Measurements from ENCODE around the gene SPATA32. TPM values are rescaled to one million over a fixed set of nuclear protein-coding genes. Genes with fewer than 3 reads are reported as not detected.

Gene SPATA32
- total RNA-seq, 5 donors from 2014 or later (not counting 1 experiment from before 2014, with no cell fraction given): 0.37 to 0.55 (median 0.42) TPM; not detected in 1

- Histone ChIP-seq H3K4me3 (ENCODE audit: control insufficient read depth in 1 of 2, extremely low read depth in 1 of 2, low read length in 1 of 2) (peak overlapping the region; percentile 63 to 96), H3K4me1 (ENCODE audit: control insufficient read depth in 1 of 2, extremely low read depth in 1 of 2, insufficient read depth in 2 of 2, low read length in 2 of 2) (peaks cover 55 to 97% of the 10 kb centered on the region in 2 experiments), H3K27ac (ENCODE audit: low read length) (peak overlapping the region; percentile 100), H3K36me3 (ENCODE audit: control insufficient read depth in 2 of 2, extremely low read depth in 1 of 2, insufficient read depth in 1 of 2, low read length in 1 of 2) (peaks cover 0 to 28% of the 10 kb centered on the region in 2 donors), H3K9me3 (no peaks in the 10 kb centered on the region), H3K27me3 (replicated peaks in 1 of 2; ENCODE audit: control insufficient read depth in 2 of 2, extremely low read depth in 1 of 2, insufficient read depth in 2 of 2, low read length in 1 of 2) (no peaks in the 10 kb centered on the region)
- Mint-ChIP-seq H3K4me3 (peak overlapping the region; percentile 95 to 100 (median 99)), H3K4me1 (peaks cover 83 to 88% (median 86%) of the 10 kb centered on the region in 3 donors), H3K27ac (peak overlapping the region; percentile 99), H3K36me3 (peaks cover 5% of the 10 kb centered on the region), H3K9me3 (no peaks in the 10 kb centered on the region), H3K27me3 (no peaks in the 10 kb centered on the region)
- ChIA-PET CTCF (interaction anchor here in 1 of 2 donors (0.9 to 10.1 kb wide), 5 partner anchors 9 to 93 kb away, joined by 4 to 117 read pairs (median 5); partner anchors contain the start of gene ACBD4), POLR2A (interaction anchor here in 1 of 2 donors (0.6 to 0.7 kb wide), 2 partner anchors 20 to 110 kb away, joined by 3 to 4 read pairs; no protein-coding TSS in a partner anchor)
- peak in 4 of 35 experiments; percentile 29 to 57 (median 34) for DNase-seq
- 4% methylated on average over 16 of the region's 17 CpGs for WGBS (ENCODE audit: insufficient coverage)
- no peak for ATAC-seq (replicated peaks in 1 of 4)
Measured at GRCh38 chr17:45227926-45228762, 33.8 kb downstream of the SPATA32 start.

GRCh38 chr17:45227101-45227925 is 34.6 kb downstream of the SPATA32 start:
- peak overlapping the region; percentile 99 for H3K27ac Mint-ChIP-seq
- no peaks in the 10 kb centered on the region for H3K36me3 Mint-ChIP-seq
- Histone ChIP-seq H3K4me3 (ENCODE audit: control insufficient read depth in 1 of 2, extremely low read depth in 1 of 2, low read length in 1 of 2) (peak overlapping the region; percentile 63 to 96), H3K27ac (ENCODE audit: low read length) (peak overlapping the region; percentile 100), H3K9me3 (no peaks in the 10 kb centered on the region), H3K27me3 (replicated peaks in 1 of 2; ENCODE audit: control insufficient read depth in 2 of 2, extremely low read depth in 1 of 2, insufficient read depth in 2 of 2, low read length in 1 of 2) (no peaks in the 10 kb centered on the region), H3K4me1 (ENCODE audit: control insufficient read depth in 1 of 2, extremely low read depth in 1 of 2, insufficient read depth in 2 of 2, low read length in 2 of 2) (peaks cover 52 to 96% of the 10 kb centered on the region in 2 experiments), H3K36me3 (ENCODE audit: control insufficient read depth in 2 of 2, extremely low read depth in 1 of 2, insufficient read depth in 1 of 2, low read length in 1 of 2) (peaks cover 0 to 20% of the 10 kb centered on the region in 2 donors)
- peak in 3 of 35 experiments; percentile 28 to 55 (median 34) for DNase-seq
- ATAC-seq (replicated peaks in 1 of 4): no peak
- ChIA-PET CTCF (interaction anchor here in 1 of 2 donors (0.6 to 2.5 kb wide), 5 partner anchors 8 to 820 kb away, joined by 3 to 10 read pairs (median 4); partner anchors contain the start of gene ACBD4), POLR2A (interaction anchor here (0.7 to 1.0 kb wide), 3 partner anchors 13 to 88 kb away, joined by 3 read pairs; no protein-coding TSS in a partner anchor)
- WGBS (ENCODE audit: insufficient coverage): 5% methylated on average over 4 of the region's 8 CpGs
- no peaks in the 10 kb centered on the region for H3K27me3 Mint-ChIP-seq
- H3K9me3 Mint-ChIP-seq: no peaks in the 10 kb centered on the region
- H3K4me3 Mint-ChIP-seq: peak overlapping the region; percentile 95 to 100 (median 99)
- peaks cover 75 to 87% (median 82%) of the 10 kb centered on the region in 3 donors for H3K4me1 Mint-ChIP-seq

GRCh38 chr17:45226576-45226975 is 35.3 kb downstream of the SPATA32 start:
- no peaks in the 10 kb centered on the region for H3K9me3 Mint-ChIP-seq
- POLR2A ChIA-PET: interaction anchor here (0.6 to 1.6 kb wide), 5 partner anchors 9 to 89 kb away, joined by 3 to 6 read pairs (median 4); partner anchors contain the start of gene HEXIM1 (in 1 of the 2)
- Histone ChIP-seq H3K4me1 (ENCODE audit: control insufficient read depth in 1 of 2, extremely low read depth in 1 of 2, insufficient read depth in 2 of 2, low read length in 2 of 2) (peaks cover 49 to 89% of the 10 kb centered on the region in 2 experiments), H3K4me3 (ENCODE audit: control insufficient read depth in 1 of 2, extremely low read depth in 1 of 2, low read length in 1 of 2) (peak overlapping the region; percentile 60 to 96), H3K9me3 (no peaks in the 10 kb centered on the region), H3K36me3 (ENCODE audit: control insufficient read depth in 2 of 2, extremely low read depth in 1 of 2, insufficient read depth in 1 of 2, low read length in 1 of 2) (peaks cover 0 to 13% of the 10 kb centered on the region in 2 donors), H3K27me3 (replicated peaks in 1 of 2; ENCODE audit: control insufficient read depth in 2 of 2, extremely low read depth in 1 of 2, insufficient read depth in 2 of 2, low read length in 1 of 2) (no peaks in the 10 kb centered on the region), H3K27ac (ENCODE audit: low read length) (peak overlapping the region; percentile 100)
- peak overlapping the region; percentile 99 for H3K27ac Mint-ChIP-seq
- no peaks in the 10 kb centered on the region for H3K36me3 Mint-ChIP-seq
- WGBS (ENCODE audit: insufficient coverage): 0% methylated on average over 1 of the region's 3 CpGs
- no peaks in the 10 kb centered on the region for H3K27me3 Mint-ChIP-seq
- CTCF ChIA-PET: interaction anchor here (0.6 to 1.5 kb wide), 11 partner anchors 9 to 821 kb away, joined by 3 to 13 read pairs (median 4); partner anchors contain the start of gene ACBD4 (in 1 of the 2)
- ATAC-seq (replicated peaks in 1 of 4): no peak
- peak overlapping the region; percentile 95 to 100 (median 99) for H3K4me3 Mint-ChIP-seq
- peaks cover 67 to 79% (median 75%) of the 10 kb centered on the region in 3 donors for H3K4me1 Mint-ChIP-seq
- peak in 1 of 35 experiments; percentile 49 for DNase-seq

- peaks cover 0 to 8% of the 10 kb centered on the region in 2 donors for H3K36me3 ChIP-seq (ENCODE audit: control insufficient read depth in 2 of 2, extremely low read depth in 1 of 2, insufficient read depth in 1 of 2, low read length in 1 of 2)
- H3K4me3 ChIP-seq (ENCODE audit: control insufficient read depth in 1 of 2, extremely low read depth in 1 of 2, low read length in 1 of 2): peak overlapping the region; percentile 87 to 96
- H3K27me3 Mint-ChIP-seq: no peaks in the 10 kb centered on the region
- no peaks in the 10 kb centered on the region for H3K9me3 ChIP-seq
- peak; percentile 72 to 77 (median 75) for ATAC-seq (replicated peaks in 1 of 4)
- peaks cover 62 to 78% (median 71%) of the 10 kb centered on the region in 3 donors for H3K4me1 Mint-ChIP-seq
- peak overlapping the region; percentile 100 for H3K27ac ChIP-seq (ENCODE audit: low read length)
- H3K9me3 Mint-ChIP-seq: no peaks in the 10 kb centered on the region
- DNase-seq: peak; percentile 89 to 99 (median 96)
- WGBS (ENCODE audit: insufficient coverage): 3% methylated on average over 7 of the region's 11 CpGs
- H3K27me3 ChIP-seq (replicated peaks in 1 of 2; ENCODE audit: control insufficient read depth in 2 of 2, extremely low read depth in 1 of 2, insufficient read depth in 2 of 2, low read length in 1 of 2): no peaks in the 10 kb centered on the region
- peaks cover 44 to 86% of the 10 kb centered on the region in 2 experiments for H3K4me1 ChIP-seq (ENCODE audit: control insufficient read depth in 1 of 2, extremely low read depth in 1 of 2, insufficient read depth in 2 of 2, low read length in 2 of 2)
- H3K4me3 Mint-ChIP-seq: peak overlapping the region; percentile 95 to 100 (median 99)
- peak overlapping the region; percentile 99 for H3K27ac Mint-ChIP-seq
- CTCF ChIA-PET: interaction anchor here (0.6 to 1.5 kb wide), 12 partner anchors 9 to 91 kb away, joined by 3 to 13 read pairs (median 4); partner anchors contain the start of genes ACBD4 (in 1 of the 2) and MAP3K14 (in 1 of the 2)
- no peaks in the 10 kb centered on the region for H3K36me3 Mint-ChIP-seq
- POLR2A ChIA-PET: interaction anchor here (0.5 to 1.6 kb wide), 5 partner anchors 10 to 90 kb away, joined by 3 to 6 read pairs (median 5); partner anchors contain the start of gene HEXIM1 (in 1 of the 2)
Measured at GRCh38 chr17:45225964-45226530, 35.8 kb downstream of the SPATA32 start.

GRCh38 chr17:45225051-45225700 is 36.7 kb downstream of the SPATA32 start:
- Mint-ChIP-seq H3K9me3 (no peaks in the 10 kb centered on the region), H3K36me3 (peaks cover 2% of the 10 kb centered on the region), H3K27ac (peak overlapping the region; percentile 99), H3K27me3 (no peaks in the 10 kb centered on the region), H3K4me1 (peaks cover 63 to 81% (median 72%) of the 10 kb centered on the region in 3 donors), H3K4me3 (peak overlapping the region; percentile 95 to 100 (median 99))
- ChIA-PET POLR2A (interaction anchor here (0.5 to 1.6 kb wide), 4 partner anchors 9 to 87 kb away, joined by 5 to 8 read pairs (median 6); no protein-coding TSS in a partner anchor), CTCF (interaction anchor here (1.1 to 1.5 kb wide), 6 partner anchors 10 to 92 kb away, joined by 3 to 13 read pairs (median 6); partner anchors contain the start of genes ACBD4 (in 1 of the 2) and MAP3K14 (in 1 of the 2))
- Histone ChIP-seq H3K27ac (ENCODE audit: low read length) (peak overlapping the region; percentile 100), H3K9me3 (no peaks in the 10 kb centered on the region), H3K36me3 (ENCODE audit: control insufficient read depth in 2 of 2, extremely low read depth in 1 of 2, insufficient read depth in 1 of 2, low read length in 1 of 2) (peaks cover under 1% of the 10 kb centered on the region in 2 donors), H3K27me3 (replicated peaks in 1 of 2; ENCODE audit: control insufficient read depth in 2 of 2, extremely low read depth in 1 of 2, insufficient read depth in 2 of 2, low read length in 1 of 2) (no peaks in the 10 kb centered on the region), H3K4me3 (ENCODE audit: control insufficient read depth in 1 of 2, extremely low read depth in 1 of 2, low read length in 1 of 2) (peak overlapping the region; percentile 87 to 96), H3K4me1 (ENCODE audit: control insufficient read depth in 1 of 2, extremely low read depth in 1 of 2, insufficient read depth in 2 of 2, low read length in 2 of 2) (peaks cover 42 to 86% of the 10 kb centered on the region in 2 experiments)
- WGBS (ENCODE audit: insufficient coverage): 0% methylated on average over 7 of the region's 7 CpGs
- ATAC-seq (replicated peaks in 1 of 4) (peak in 2 of 4 experiments; percentile 16 to 17), DNase-seq (peak in 11 of 35 experiments; percentile 29 to 68 (median 40))

Measured in T-cell (primary cell).